Measurements from ENCODE around the gene C16orf82. TPM values are rescaled to one million over a fixed set of nuclear protein-coding genes. Genes with fewer than 3 reads are reported as not detected.
A peak's percentile ranks its signal among the peaks of the same experiment; 100 is the strongest.

C16orf82 gene
- total and polyA plus RNA-seq, 9 of the 15 experiments (the other 6 are each of a cell fraction or from before 2014, with no cell fraction given): not detected

GRCh38 chr16:27107185-27107592, 40.5 kb downstream of the C16orf82 start (continued):
- no peak for TF ChIP-seq REST (IDR thresholded peaks at IDR 0.05; ENCODE audit: borderline replicate concordance)
- TF ChIP-seq REST (CRISPR knock-in tag; IDR thresholded peaks at IDR 0.05; ENCODE audit: low read depth): no peak
- no peak for TF ChIP-seq HCFC1 (IDR thresholded peaks at IDR 0.05; ENCODE audit: low read depth, low read length)
- TF ChIP-seq BCLAF1 (IDR thresholded peaks at IDR 0.05; ENCODE audit: borderline replicate concordance in 1 of 2, control insufficient read depth in 1 of 2, low read depth in 2 of 2, low read length in 1 of 2): no peak
- TF ChIP-seq SFPQ (IDR thresholded peaks at IDR 0.05; ENCODE audit: low read depth, low read length): no peak
- TF ChIP-seq USF2 (CRISPR knock-in tag; IDR thresholded peaks at IDR 0.05): no peak
- TF ChIP-seq U2AF2 (optimal IDR thresholded peaks at IDR 0.05; ENCODE audit: low read depth, low read length): no peak
- TF ChIP-seq ZNF354B (CRISPR knock-in tag; IDR thresholded peaks at IDR 0.05): no peak
- TF ChIP-seq MIER1 (IDR thresholded peaks at IDR 0.05; ENCODE audit: low read depth): no peak
- no peak for TF ChIP-seq KDM5B (IDR thresholded peaks at IDR 0.05; ENCODE audit: insufficient replicate concordance, low read depth, low read length)
- TF ChIP-seq KLF1 (tag; IDR thresholded peaks at IDR 0.05): peak; percentile 71; the same call in 1 of the 2 replicates
- TF ChIP-seq ZNF655 (CRISPR knock-in tag; IDR thresholded peaks at IDR 0.05): no peak
